ENCODE results near the gene MSI2.

The MSI2 gene

DNA sequence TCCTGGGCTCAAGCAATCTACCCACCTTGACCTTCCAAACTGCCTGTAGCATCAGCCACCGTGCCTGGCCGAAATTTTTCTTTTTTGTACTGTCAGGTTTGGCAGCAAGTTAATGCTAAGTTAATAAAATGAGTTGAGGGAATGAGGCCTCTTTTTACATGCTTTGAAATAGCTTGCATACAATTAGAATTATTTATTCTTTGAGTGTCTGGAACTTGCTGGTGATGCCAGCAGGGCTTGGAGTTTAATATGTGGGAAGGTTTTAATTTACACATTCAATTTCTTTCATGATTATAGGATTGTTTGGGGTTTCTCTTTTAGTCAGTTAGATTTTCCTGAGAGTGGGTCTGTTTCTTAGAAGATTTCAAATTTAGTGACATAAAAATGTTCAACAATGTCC lies 31.2 kb upstream of the MSI2 start:
- Histone ChIP-seq H3K79me2 (ENCODE audit: insufficient read depth, low read length) (no peaks in the 10 kb centered on the region), H3K27me3 (ENCODE audit: insufficient read depth, low read length) (no peaks in the 10 kb centered on the region), H3K4me1 (ENCODE audit: insufficient read depth, low read length, severe bottlenecking) (no peaks in the 10 kb centered on the region), H3K9me3 (ENCODE audit: low read length) (peaks cover 10% of the 10 kb centered on the region; the same call in 1 of the 2 replicates), H2AFZ (ENCODE audit: low read length) (no peak overlapping the region), H3K4me2 (ENCODE audit: low read length) (no peak overlapping the region), H3K36me3 (ENCODE audit: insufficient read depth, low read length) (no peaks in the 10 kb centered on the region), H3K9ac (ENCODE audit: low read length) (no peak overlapping the region), H3K9me2 (ENCODE audit: low read depth, low read length) (no peaks in the 10 kb centered on the region), H3K27ac (ENCODE audit: low read depth, low read length, poor library complexity, severe bottlenecking) (no peak overlapping the region), H3F3A (ENCODE audit: insufficient read depth, low read length) (no peaks in the 10 kb centered on the region), H4K20me1 (ENCODE audit: insufficient read depth, low read length) (no peaks in the 10 kb centered on the region), H3K4me3 (ENCODE audit: low read depth, low read length, poor library complexity, severe bottlenecking) (no peak overlapping the region)
- TF ChIP-seq, protein P1, sequence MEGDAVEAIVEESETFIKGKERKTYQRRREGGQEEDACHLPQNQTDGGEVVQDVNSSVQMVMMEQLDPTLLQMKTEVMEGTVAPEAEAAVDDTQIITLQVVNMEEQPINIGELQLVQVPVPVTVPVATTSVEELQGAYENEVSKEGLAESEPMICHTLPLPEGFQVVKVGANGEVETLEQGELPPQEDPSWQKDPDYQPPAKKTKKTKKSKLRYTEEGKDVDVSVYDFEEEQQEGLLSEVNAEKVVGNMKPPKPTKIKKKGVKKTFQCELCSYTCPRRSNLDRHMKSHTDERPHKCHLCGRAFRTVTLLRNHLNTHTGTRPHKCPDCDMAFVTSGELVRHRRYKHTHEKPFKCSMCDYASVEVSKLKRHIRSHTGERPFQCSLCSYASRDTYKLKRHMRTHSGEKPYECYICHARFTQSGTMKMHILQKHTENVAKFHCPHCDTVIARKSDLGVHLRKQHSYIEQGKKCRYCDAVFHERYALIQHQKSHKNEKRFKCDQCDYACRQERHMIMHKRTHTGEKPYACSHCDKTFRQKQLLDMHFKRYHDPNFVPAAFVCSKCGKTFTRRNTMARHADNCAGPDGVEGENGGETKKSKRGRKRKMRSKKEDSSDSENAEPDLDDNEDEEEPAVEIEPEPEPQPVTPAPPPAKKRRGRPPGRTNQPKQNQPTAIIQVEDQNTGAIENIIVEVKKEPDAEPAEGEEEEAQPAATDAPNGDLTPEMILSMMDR (IDR thresholded peaks at IDR 0.05; ENCODE audit: low read length): no peak
- no peak for TF ChIP-seq EZH2 (IDR thresholded peaks at IDR 0.05; ENCODE audit: borderline replicate concordance, low read length)

DNA sequence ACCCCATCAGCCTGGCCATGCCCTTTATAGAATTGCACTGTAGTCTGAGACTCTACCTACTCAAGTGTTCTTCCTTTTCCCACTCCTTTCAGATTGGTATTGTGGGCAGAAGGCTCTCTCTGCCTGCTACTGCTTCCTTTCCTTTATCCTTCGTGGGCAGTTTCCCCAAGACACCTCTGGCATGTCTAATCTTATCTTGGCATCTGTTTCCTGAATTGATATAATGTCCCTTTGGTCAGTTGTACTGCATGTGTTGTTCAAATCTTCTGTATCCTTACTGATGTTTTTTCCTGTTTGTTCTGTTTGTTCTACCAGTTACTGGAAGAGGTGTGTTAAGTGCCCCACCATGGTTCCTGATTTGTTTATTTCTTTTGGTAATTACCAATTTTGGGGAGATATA lies 29.5 kb upstream of the MSI2 start:
- no peaks in the 10 kb centered on the region for H4K20me1 ChIP-seq (ENCODE audit: insufficient read depth, low read length)
- H3K79me2 ChIP-seq (ENCODE audit: insufficient read depth, low read length): no peaks in the 10 kb centered on the region
- H3K4me1 ChIP-seq (ENCODE audit: insufficient read depth, low read length, severe bottlenecking): no peaks in the 10 kb centered on the region
- H3K36me3 ChIP-seq (ENCODE audit: insufficient read depth, low read length): no peaks in the 10 kb centered on the region
- H3K4me3 ChIP-seq (ENCODE audit: low read depth, low read length, poor library complexity, severe bottlenecking): no peak overlapping the region
- H3K27ac ChIP-seq (ENCODE audit: low read depth, low read length, poor library complexity, severe bottlenecking): no peak overlapping the region
- TF ChIP-seq, protein P1 (IDR thresholded peaks at IDR 0.05; ENCODE audit: low read length): no peak
- TF ChIP-seq EZH2 (IDR thresholded peaks at IDR 0.05; ENCODE audit: borderline replicate concordance, low read length): no peak
- H3K9me2 ChIP-seq (ENCODE audit: low read depth, low read length): no peaks in the 10 kb centered on the region
- no peak overlapping the region for H3K4me2 ChIP-seq (ENCODE audit: low read length)
- no peaks in the 10 kb centered on the region for H3K27me3 ChIP-seq (ENCODE audit: insufficient read depth, low read length)
- no peaks in the 10 kb centered on the region for H3F3A ChIP-seq (ENCODE audit: insufficient read depth, low read length)
- peaks cover 4% of the 10 kb centered on the region; the same call in 1 of the 2 replicates for H3K9me3 ChIP-seq (ENCODE audit: low read length)
- H3K9ac ChIP-seq (ENCODE audit: low read length): no peak overlapping the region
- H2AFZ ChIP-seq (ENCODE audit: low read length): no peak overlapping the region

DNA sequence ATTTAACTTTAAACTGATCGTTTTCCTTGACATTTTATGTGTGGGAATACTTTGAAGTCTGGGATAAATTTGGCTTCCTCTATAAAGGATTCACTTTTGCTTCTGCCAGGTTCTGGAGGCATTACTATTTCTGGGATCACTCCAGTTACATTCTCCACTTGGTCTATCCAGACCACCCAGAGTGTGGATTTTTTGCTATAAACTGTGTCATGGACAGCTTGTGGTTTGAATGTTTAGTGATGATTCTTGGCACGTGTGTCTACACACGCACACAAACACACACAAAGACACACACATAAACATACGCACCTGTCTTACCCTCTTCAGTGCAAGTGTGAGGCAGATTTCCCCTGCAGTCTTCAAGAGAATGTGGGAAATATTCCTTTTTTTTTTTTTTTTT lies 27.4 kb upstream of the MSI2 start:
- Histone ChIP-seq H3K9ac (ENCODE audit: low read length) (no peak overlapping the region), H3K79me2 (ENCODE audit: insufficient read depth, low read length) (no peaks in the 10 kb centered on the region), H2AFZ (ENCODE audit: low read length) (no peak overlapping the region), H3K4me2 (ENCODE audit: low read length) (no peak overlapping the region), H3K4me3 (ENCODE audit: low read depth, low read length, poor library complexity, severe bottlenecking) (no peak overlapping the region), H3F3A (ENCODE audit: insufficient read depth, low read length) (no peaks in the 10 kb centered on the region), H3K36me3 (ENCODE audit: insufficient read depth, low read length) (no peaks in the 10 kb centered on the region), H4K20me1 (ENCODE audit: insufficient read depth, low read length) (no peaks in the 10 kb centered on the region), H3K9me3 (ENCODE audit: low read length) (no peaks in the 10 kb centered on the region), H3K27ac (ENCODE audit: low read depth, low read length, poor library complexity, severe bottlenecking) (no peak overlapping the region), H3K9me2 (ENCODE audit: low read depth, low read length) (no peaks in the 10 kb centered on the region), H3K27me3 (ENCODE audit: insufficient read depth, low read length) (no peaks in the 10 kb centered on the region), H3K4me1 (ENCODE audit: insufficient read depth, low read length, severe bottlenecking) (no peaks in the 10 kb centered on the region)
- TF ChIP-seq, protein P1 (IDR thresholded peaks at IDR 0.05; ENCODE audit: low read length): no peak
- no peak for TF ChIP-seq EZH2 (IDR thresholded peaks at IDR 0.05; ENCODE audit: borderline replicate concordance, low read length)
